ENCODE results near the gene KAT5. TPM values are rescaled to one million over a fixed set of nuclear protein-coding genes. Genes with fewer than 3 reads are reported as not detected.

Gene KAT5
- total RNA-seq, 1 experiment from 2014 or later: 56.6 TPM

GRCh38 chr11:65708451-65708850 is 3.6 kb upstream of the KAT5 start (continued):
- TF ChIP-seq ZNF512 (CRISPR knock-in tag; IDR thresholded peaks at IDR 0.05; ENCODE audit: borderline replicate concordance): no peak
- no peak for TF ChIP-seq ZNF396 (CRISPR knock-in tag; IDR thresholded peaks at IDR 0.05; ENCODE audit: borderline replicate concordance)
- no peak for TF ChIP-seq TP53 (CRISPR knock-in tag; IDR thresholded peaks at IDR 0.05)
- TF ChIP-seq NFE2L1 (CRISPR knock-in tag; IDR thresholded peaks at IDR 0.05): no peak
- TF ChIP-seq ZMAT4 (CRISPR knock-in tag; IDR thresholded peaks at IDR 0.05): no peak
- TF ChIP-seq, protein P1, sequence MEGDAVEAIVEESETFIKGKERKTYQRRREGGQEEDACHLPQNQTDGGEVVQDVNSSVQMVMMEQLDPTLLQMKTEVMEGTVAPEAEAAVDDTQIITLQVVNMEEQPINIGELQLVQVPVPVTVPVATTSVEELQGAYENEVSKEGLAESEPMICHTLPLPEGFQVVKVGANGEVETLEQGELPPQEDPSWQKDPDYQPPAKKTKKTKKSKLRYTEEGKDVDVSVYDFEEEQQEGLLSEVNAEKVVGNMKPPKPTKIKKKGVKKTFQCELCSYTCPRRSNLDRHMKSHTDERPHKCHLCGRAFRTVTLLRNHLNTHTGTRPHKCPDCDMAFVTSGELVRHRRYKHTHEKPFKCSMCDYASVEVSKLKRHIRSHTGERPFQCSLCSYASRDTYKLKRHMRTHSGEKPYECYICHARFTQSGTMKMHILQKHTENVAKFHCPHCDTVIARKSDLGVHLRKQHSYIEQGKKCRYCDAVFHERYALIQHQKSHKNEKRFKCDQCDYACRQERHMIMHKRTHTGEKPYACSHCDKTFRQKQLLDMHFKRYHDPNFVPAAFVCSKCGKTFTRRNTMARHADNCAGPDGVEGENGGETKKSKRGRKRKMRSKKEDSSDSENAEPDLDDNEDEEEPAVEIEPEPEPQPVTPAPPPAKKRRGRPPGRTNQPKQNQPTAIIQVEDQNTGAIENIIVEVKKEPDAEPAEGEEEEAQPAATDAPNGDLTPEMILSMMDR (IDR thresholded peaks at IDR 0.05): no peak
- no peak for TF ChIP-seq CBFB (CRISPR knock-in tag; IDR thresholded peaks at IDR 0.05; ENCODE audit: low read depth)
- TF ChIP-seq GTF2I (CRISPR knock-in tag; conservative IDR thresholded peaks at IDR 0.05): no peak

DNA sequence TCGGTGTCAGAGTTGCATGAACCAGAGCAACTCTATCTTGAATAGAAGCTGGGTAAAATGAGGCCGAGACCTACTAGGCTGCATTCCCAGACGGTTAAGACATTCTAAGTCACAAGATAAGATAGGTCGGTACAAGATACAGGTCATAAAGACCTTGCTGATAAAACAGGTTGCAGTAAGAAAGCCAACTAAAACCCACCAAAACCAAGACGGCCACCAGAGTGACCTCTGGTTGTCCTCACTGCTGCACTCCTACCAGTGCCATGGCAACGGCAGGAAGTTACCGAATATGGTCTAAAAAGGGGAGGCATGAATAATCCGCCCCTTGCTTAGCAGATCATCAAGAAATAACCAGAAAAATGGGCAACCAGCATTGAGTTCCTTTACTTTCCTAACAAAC is 2.4 kb upstream of the KAT5 start:
- Mint-ChIP-seq H3K27me3 (ENCODE audit: low read depth) (peaks cover 11% of the 10 kb centered on the region), H3K4me1 (0 out of 2 replicates have a peak, but pooled peaks cover 3% of the 10 kb centered on the region), H3K27ac (no peak overlapping the region; the same call in 1 of the 2 replicates), H3K4me3 (no peak overlapping the region), H3K36me3 (peaks cover 17% of the 10 kb centered on the region), H3K9me3 (no peaks in the 10 kb centered on the region)
- ATAC-seq: no peak
- peak; percentile 8 for DNase-seq (ENCODE audit: low spot score)
- TF ChIP-seq ZNF138 (CRISPR knock-in tag; conservative IDR thresholded peaks at IDR 0.05) (no peak), PRRX2 (CRISPR knock-in tag; IDR thresholded peaks at IDR 0.05) (no peak), NR2C2 (CRISPR knock-in tag; IDR thresholded peaks at IDR 0.05) (no peak), GRHL2 (CRISPR knock-in tag; IDR thresholded peaks at IDR 0.05; ENCODE audit: insufficient replicate concordance, severe bottlenecking) (no peak), AR (CRISPR knock-in tag; IDR thresholded peaks at IDR 0.05) (no peak), ZNF671 (CRISPR knock-in tag; IDR thresholded peaks at IDR 0.05) (no peak), NFATC4 (CRISPR knock-in tag; IDR thresholded peaks at IDR 0.05) (no peak), RELA (CRISPR knock-in tag; IDR thresholded peaks at IDR 0.05; ENCODE audit: borderline replicate concordance) (no peak), JAZF1 (CRISPR knock-in tag; IDR thresholded peaks at IDR 0.05) (no peak), MXD4 (CRISPR knock-in tag; IDR thresholded peaks at IDR 0.05; ENCODE audit: borderline replicate concordance) (no peak)
- TF ChIP-seq, protein P2, sequence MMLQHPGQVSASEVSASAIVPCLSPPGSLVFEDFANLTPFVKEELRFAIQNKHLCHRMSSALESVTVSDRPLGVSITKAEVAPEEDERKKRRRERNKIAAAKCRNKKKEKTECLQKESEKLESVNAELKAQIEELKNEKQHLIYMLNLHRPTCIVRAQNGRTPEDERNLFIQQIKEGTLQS (CRISPR knock-in tag; conservative IDR thresholded peaks at IDR 0.05): no peak
- TF ChIP-seq, protein P3, sequence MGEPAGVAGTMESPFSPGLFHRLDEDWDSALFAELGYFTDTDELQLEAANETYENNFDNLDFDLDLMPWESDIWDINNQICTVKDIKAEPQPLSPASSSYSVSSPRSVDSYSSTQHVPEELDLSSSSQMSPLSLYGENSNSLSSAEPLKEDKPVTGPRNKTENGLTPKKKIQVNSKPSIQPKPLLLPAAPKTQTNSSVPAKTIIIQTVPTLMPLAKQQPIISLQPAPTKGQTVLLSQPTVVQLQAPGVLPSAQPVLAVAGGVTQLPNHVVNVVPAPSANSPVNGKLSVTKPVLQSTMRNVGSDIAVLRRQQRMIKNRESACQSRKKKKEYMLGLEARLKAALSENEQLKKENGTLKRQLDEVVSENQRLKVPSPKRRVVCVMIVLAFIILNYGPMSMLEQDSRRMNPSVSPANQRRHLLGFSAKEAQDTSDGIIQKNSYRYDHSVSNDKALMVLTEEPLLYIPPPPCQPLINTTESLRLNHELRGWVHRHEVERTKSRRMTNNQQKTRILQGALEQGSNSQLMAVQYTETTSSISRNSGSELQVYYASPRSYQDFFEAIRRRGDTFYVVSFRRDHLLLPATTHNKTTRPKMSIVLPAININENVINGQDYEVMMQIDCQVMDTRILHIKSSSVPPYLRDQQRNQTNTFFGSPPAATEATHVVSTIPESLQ (CRISPR knock-in tag; IDR thresholded peaks at IDR 0.05): no peak
- TF ChIP-seq, protein P4, sequence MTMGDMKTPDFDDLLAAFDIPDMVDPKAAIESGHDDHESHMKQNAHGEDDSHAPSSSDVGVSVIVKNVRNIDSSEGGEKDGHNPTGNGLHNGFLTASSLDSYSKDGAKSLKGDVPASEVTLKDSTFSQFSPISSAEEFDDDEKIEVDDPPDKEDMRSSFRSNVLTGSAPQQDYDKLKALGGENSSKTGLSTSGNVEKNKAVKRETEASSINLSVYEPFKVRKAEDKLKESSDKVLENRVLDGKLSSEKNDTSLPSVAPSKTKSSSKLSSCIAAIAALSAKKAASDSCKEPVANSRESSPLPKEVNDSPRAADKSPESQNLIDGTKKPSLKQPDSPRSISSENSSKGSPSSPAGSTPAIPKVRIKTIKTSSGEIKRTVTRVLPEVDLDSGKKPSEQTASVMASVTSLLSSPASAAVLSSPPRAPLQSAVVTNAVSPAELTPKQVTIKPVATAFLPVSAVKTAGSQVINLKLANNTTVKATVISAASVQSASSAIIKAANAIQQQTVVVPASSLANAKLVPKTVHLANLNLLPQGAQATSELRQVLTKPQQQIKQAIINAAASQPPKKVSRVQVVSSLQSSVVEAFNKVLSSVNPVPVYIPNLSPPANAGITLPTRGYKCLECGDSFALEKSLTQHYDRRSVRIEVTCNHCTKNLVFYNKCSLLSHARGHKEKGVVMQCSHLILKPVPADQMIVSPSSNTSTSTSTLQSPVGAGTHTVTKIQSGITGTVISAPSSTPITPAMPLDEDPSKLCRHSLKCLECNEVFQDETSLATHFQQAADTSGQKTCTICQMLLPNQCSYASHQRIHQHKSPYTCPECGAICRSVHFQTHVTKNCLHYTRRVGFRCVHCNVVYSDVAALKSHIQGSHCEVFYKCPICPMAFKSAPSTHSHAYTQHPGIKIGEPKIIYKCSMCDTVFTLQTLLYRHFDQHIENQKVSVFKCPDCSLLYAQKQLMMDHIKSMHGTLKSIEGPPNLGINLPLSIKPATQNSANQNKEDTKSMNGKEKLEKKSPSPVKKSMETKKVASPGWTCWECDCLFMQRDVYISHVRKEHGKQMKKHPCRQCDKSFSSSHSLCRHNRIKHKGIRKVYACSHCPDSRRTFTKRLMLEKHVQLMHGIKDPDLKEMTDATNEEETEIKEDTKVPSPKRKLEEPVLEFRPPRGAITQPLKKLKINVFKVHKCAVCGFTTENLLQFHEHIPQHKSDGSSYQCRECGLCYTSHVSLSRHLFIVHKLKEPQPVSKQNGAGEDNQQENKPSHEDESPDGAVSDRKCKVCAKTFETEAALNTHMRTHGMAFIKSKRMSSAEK (CRISPR knock-in tag; IDR thresholded peaks at IDR 0.05; ENCODE audit: borderline replicate concordance): no peak
- POLR2A ChIA-PET: no interaction called here
- CTCF ChIA-PET: no interaction called here

Measured in WTC11 (cell line).